ENCODE data around the gene SUPT6H. TPM values are rescaled to one million over a fixed set of nuclear protein-coding genes. Genes with fewer than 3 reads are reported as not detected.
A peak's percentile ranks its signal among the peaks of the same experiment; 100 is the strongest.

SUPT6H gene
- total and polyA plus RNA-seq, 2 experiments from 2014 or later, result 32.6 to 50.8 TPM

GRCh38 chr17:28662527-28662829, 473 bp downstream of the SUPT6H start:
- TF ChIP-seq CTCF (IDR thresholded peaks at IDR 0.05; ENCODE audit: poor library complexity) (no peak), EZH2phosphoT487 (IDR thresholded peaks at IDR 0.05; ENCODE audit: low read depth, severe bottlenecking, unreplicated experiment) (no peak), EZH2 (IDR thresholded peaks at IDR 0.05; ENCODE audit: borderline replicate concordance) (no peak)
- peaks cover 39% of the 10 kb centered on the region for H4K20me1 ChIP-seq (ENCODE audit: insufficient read depth, poor library complexity, severe bottlenecking)

GRCh38 chr17:28663723-28664122, 1.7 kb downstream of the SUPT6H start:
- no peak for TF ChIP-seq EZH2 (IDR thresholded peaks at IDR 0.05; ENCODE audit: borderline replicate concordance)
- TF ChIP-seq CTCF (IDR thresholded peaks at IDR 0.05; ENCODE audit: poor library complexity), result no peak
- TF ChIP-seq EZH2phosphoT487 (IDR thresholded peaks at IDR 0.05; ENCODE audit: low read depth, severe bottlenecking, unreplicated experiment), result no peak

More at GRCh38 chr17:28662527-28662829, 473 bp downstream of the SUPT6H start:
- no peaks in the 10 kb centered on the region for H3K9me3 ChIP-seq (ENCODE audit: low read depth)
- H3K4me1 ChIP-seq (ENCODE audit: insufficient read depth), result peaks cover 16% of the 10 kb centered on the region
- H3K9me2 ChIP-seq (replicated peaks; ENCODE audit: insufficient read depth), result no peaks in the 10 kb centered on the region
- H3K27me3 ChIP-seq, result no peaks in the 10 kb centered on the region
- DNase-seq (ENCODE audit: low spot score), result no peak
- peak overlapping the region; percentile 95 for H3K27ac ChIP-seq
- peak overlapping the region; percentile 37 for H2AFZ ChIP-seq
- H3K36me3 ChIP-seq (replicated peaks; ENCODE audit: insufficient read depth, low read depth), result no peaks in the 10 kb centered on the region
- peak overlapping the region; percentile 47 for H3K4me3 ChIP-seq
- peaks cover 88% of the 10 kb centered on the region for H3K79me2 ChIP-seq
- H3K4me2 ChIP-seq, result peak overlapping the region; percentile 87
- WGBS (ENCODE audit: low lambda C conversion rate, missing lambda C conversion rate), result 1% methylated on average over 10 of the region's 10 CpGs

GRCh38 chr17:28665994-28666393, 4.0 kb downstream of the SUPT6H start:
- Histone ChIP-seq H3K27me3 (no peaks in the 10 kb centered on the region), H3K27ac (no peak overlapping the region), H3K4me1 (ENCODE audit: insufficient read depth) (peaks cover 7% of the 10 kb centered on the region), H3K9me2 (replicated peaks; ENCODE audit: insufficient read depth) (no peaks in the 10 kb centered on the region), H4K20me1 (ENCODE audit: insufficient read depth, poor library complexity, severe bottlenecking) (peaks cover 63% of the 10 kb centered on the region), H3K36me3 (replicated peaks; ENCODE audit: insufficient read depth, low read depth) (no peaks in the 10 kb centered on the region), H3K9me3 (ENCODE audit: low read depth) (no peaks in the 10 kb centered on the region), H3K4me2 (no peak overlapping the region), H3K79me2 (peaks cover 93% of the 10 kb centered on the region), H3K4me3 (no peak overlapping the region), H2AFZ (no peak overlapping the region)
- no peak for TF ChIP-seq EZH2phosphoT487 (IDR thresholded peaks at IDR 0.05; ENCODE audit: low read depth, severe bottlenecking, unreplicated experiment)
- TF ChIP-seq EZH2 (IDR thresholded peaks at IDR 0.05; ENCODE audit: borderline replicate concordance), result no peak
- no peak for TF ChIP-seq CTCF (IDR thresholded peaks at IDR 0.05; ENCODE audit: poor library complexity)
- WGBS (ENCODE audit: low lambda C conversion rate, missing lambda C conversion rate), result 98% methylated on average over 2 of the region's 2 CpGs
- no peak for DNase-seq (ENCODE audit: low spot score)

More at GRCh38 chr17:28663723-28664122, 1.7 kb downstream of the SUPT6H start:
- H3K9me3 ChIP-seq (ENCODE audit: low read depth), result no peaks in the 10 kb centered on the region
- H3K27ac ChIP-seq, result peak overlapping the region; percentile 95
- H3K4me3 ChIP-seq, result no peak overlapping the region
- H3K4me1 ChIP-seq (ENCODE audit: insufficient read depth), result peaks cover 16% of the 10 kb centered on the region
- peaks cover 52% of the 10 kb centered on the region for H4K20me1 ChIP-seq (ENCODE audit: insufficient read depth, poor library complexity, severe bottlenecking)
- peaks cover 94% of the 10 kb centered on the region for H3K79me2 ChIP-seq
- peak overlapping the region; percentile 87 for H3K4me2 ChIP-seq
- no peaks in the 10 kb centered on the region for H3K9me2 ChIP-seq (replicated peaks; ENCODE audit: insufficient read depth)
- H2AFZ ChIP-seq, result no peak overlapping the region
- DNase-seq (ENCODE audit: low spot score), result no peak
- no peaks in the 10 kb centered on the region for H3K27me3 ChIP-seq
- no peaks in the 10 kb centered on the region for H3K36me3 ChIP-seq (replicated peaks; ENCODE audit: insufficient read depth, low read depth)

- Histone ChIP-seq H3K4me1 (ENCODE audit: insufficient read depth) (peaks cover 7% of the 10 kb centered on the region), H3K4me3 (no peak overlapping the region), H3K4me2 (no peak overlapping the region), H3K27ac (no peak overlapping the region), H2AFZ (no peak overlapping the region), H4K20me1 (ENCODE audit: insufficient read depth, poor library complexity, severe bottlenecking) (peaks cover 70% of the 10 kb centered on the region), H3K79me2 (peaks cover 99% of the 10 kb centered on the region), H3K36me3 (replicated peaks; ENCODE audit: insufficient read depth, low read depth) (no peaks in the 10 kb centered on the region), H3K9me2 (replicated peaks; ENCODE audit: insufficient read depth) (no peaks in the 10 kb centered on the region), H3K27me3 (no peaks in the 10 kb centered on the region), H3K9me3 (ENCODE audit: low read depth) (no peaks in the 10 kb centered on the region)
- 100% methylated on average over 1 of the region's 1 CpG for WGBS (ENCODE audit: low lambda C conversion rate, missing lambda C conversion rate)
- no peak for DNase-seq (ENCODE audit: low spot score)
- no peak for TF ChIP-seq EZH2phosphoT487 (IDR thresholded peaks at IDR 0.05; ENCODE audit: low read depth, severe bottlenecking, unreplicated experiment)
- no peak for TF ChIP-seq CTCF (IDR thresholded peaks at IDR 0.05; ENCODE audit: poor library complexity)
- TF ChIP-seq EZH2 (IDR thresholded peaks at IDR 0.05; ENCODE audit: borderline replicate concordance), result no peak
Observed at GRCh38 chr17:28667870-28668269, 5.9 kb downstream of the SUPT6H start.

Data from hepatocyte (in vitro differentiated cells).